Panc1 (cell line): ENCODE results near the gene IRF9. TPM values are rescaled to one million over a fixed set of nuclear protein-coding genes. Genes with fewer than 3 reads are reported as not detected.

Experiments used
- ATAC-seq: fragments of 200-7000 bp; cut with Tn5 transposase; 2 replicates; pipeline ENCODE4 v1.9.1; 2020; ENCODE audit warnings: mild to moderate bottlenecking, moderate library complexity
- BruUV-seq: library from RNA; stranded (reverse); fragments of 400-500 nt; replicated peaks from 2 replicates; lab custom pipeline; 2021; lab: Mats Ljungman, UMichigan
- CTCF ChIA-PET: fragments of 300-600 bp; sonication (Branson Sonifier 250); formaldehyde crosslinking; loops from one replicate; lab custom pipeline; 2022; ENCODE audit warnings: antibody characterized with exemption; lab: Charles Lee
- POLR2A ChIA-PET: fragments of 300-600 bp; sonication (Branson Sonifier 250); formaldehyde crosslinking; loops from one replicate; lab custom pipeline; 2022; ENCODE audit warnings: antibody characterized with exemption; lab: Charles Lee
- DNase-seq: peaks from one replicate; pipeline ENCODE4 v3.0.0-alpha.2; 2010; ENCODE audit warnings: low read depth, low spot score
- H3K27ac ChIP-seq: 2 replicates; pipeline ENCODE4 v1.5.1; 2011; ENCODE audit warnings: mild to moderate bottlenecking, low read length, inconsistent platforms
- H3K27me3 ChIP-seq: fragments of 200-500 bp; sonication (Bioruptor generic); 2 replicates; pipeline ENCODE4 v1.6.0; 2014; ENCODE audit warnings: low read length, inconsistent platforms; ENCODE audit not compliant: control insufficient read depth, insufficient read depth
- H3K36me3 ChIP-seq: fragments of 200-500 bp; sonication (Bioruptor generic); 2 replicates; pipeline ENCODE4 v1.5.1; 2014; ENCODE audit warnings: inconsistent platforms, mild to moderate bottlenecking, low read length, moderate library complexity; ENCODE audit not compliant: control insufficient read depth, insufficient read depth
- H3K4me1 ChIP-seq: 2 replicates; pipeline ENCODE4 v1.5.1; 2011; ENCODE audit warnings: inconsistent platforms, mild to moderate bottlenecking, low read length, moderate library complexity; ENCODE audit not compliant: control insufficient read depth, insufficient read depth
- H3K4me3 ChIP-seq, 2 experiments: 2 replicates each; pipeline ENCODE4 v1.5.1; 2011 to 2012; ENCODE audit warnings: low read depth in 2 of 2, low read length in 2 of 2, mild to moderate bottlenecking in 2 of 2, inconsistent platforms in 1 of 2, moderate library complexity in 1 of 2
- H3K9me3 ChIP-seq: fragments of 200-500 bp; sonication (Bioruptor generic); 2 replicates; pipeline ENCODE4 v1.5.1; 2014; ENCODE audit warnings: low read depth, mild to moderate bottlenecking, inconsistent platforms, low read length, moderate library complexity; ENCODE audit not compliant: control insufficient read depth, insufficient read depth
- CTCF ChIP-seq: fragments of 450-650 bp; IDR thresholded peaks from 2 replicates; pipeline ENCODE4 v1.5.1; 2017; ENCODE audit warnings: mild to moderate bottlenecking
- POLR2AphosphoS5 ChIP-seq: IDR thresholded peaks from 2 replicates; pipeline ENCODE4 v1.6.1; 2012; ENCODE audit warnings: mild to moderate bottlenecking, low read depth, low read length, moderate library complexity
- REST ChIP-seq, 2 experiments: IDR thresholded peaks; 2 replicates each; pipeline ENCODE4 v1.6.1; 2011 to 2012; ENCODE audit warnings: low read depth in 2 of 2, control low read depth in 1 of 2, low read length in 1 of 2, mild to moderate bottlenecking in 1 of 2, moderate library complexity in 1 of 2; ENCODE audit not compliant: insufficient read depth in 1 of 2
- SIN3A ChIP-seq: IDR thresholded peaks from 2 replicates; pipeline ENCODE4 v1.6.1; 2012; ENCODE audit warnings: low read depth, mild to moderate bottlenecking, low read length, moderate library complexity, borderline replicate concordance; ENCODE audit not compliant: insufficient read depth
- TCF7L2 ChIP-seq: IDR thresholded peaks from 2 replicates; pipeline ENCODE4 v1.6.1; 2011; ENCODE audit warnings: mild to moderate bottlenecking, low read depth, low read length, inconsistent platforms
- in situ Hi-C: cut with HindIII; loops from 2 replicates; pipeline ENCODE4 v1.10.0; 2016; ENCODE audit warnings: low sequenced_read_pairs, low pct_unique_long_range_greater_than_20kb
- intact Hi-C: fragments of 100-400 bp; cut with micrococcal nuclease; formaldehyde crosslinking; loops from one replicate; pipeline ENCODE4 v1.10.0; 2022; ENCODE audit not compliant: unreplicated experiment
- total RNA-seq: library from RNA; stranded (reverse); gene quantifications from one replicate; pipeline ENCODE4 v1.2.1, GENCODE V29; 2021; ENCODE audit not compliant: unreplicated experiment

The IRF9 gene
- total RNA-seq, 1 experiment from 2014 or later, result 24.5 TPM

GRCh38 chr14:24150993-24151392 is 10.1 kb upstream of the IRF9 start:
- ATAC-seq (no peak), DNase-seq (no peak)
- BruUV-seq, result no TSS peak
- Histone ChIP-seq H3K27ac (no peak overlapping the region), H3K27me3 (no peaks in the 10 kb centered on the region), H3K4me3 (no peak overlapping the region), H3K9me3 (no peaks in the 10 kb centered on the region), H3K36me3 (peaks cover 6% of the 10 kb centered on the region), H3K4me1 (no peaks in the 10 kb centered on the region)
- POLR2A ChIA-PET, result interaction anchor here (0.5 to 0.6 kb wide), 3 partner anchors 15 to 41 kb away, joined by 3 to 9 read pairs (median 3); partner anchors contain the start of gene PSME1
- CTCF ChIA-PET, result interaction anchor here (0.6 to 0.7 kb wide), 2 partner anchors 41 to 95 kb away, joined by 4 to 15 read pairs; no protein-coding TSS in a partner anchor
- intact Hi-C loops (no loop called here), in situ Hi-C loops (no loop called here)
- no peak for TF ChIP-seq CTCF
- TF ChIP-seq REST (IDR thresholded peaks at IDR 0.05; ENCODE audit: insufficient read depth in 1 of 2, low read depth in 2 of 2, low read length in 1 of 2), result no peak
- no peak for TF ChIP-seq TCF7L2
- TF ChIP-seq SIN3A, result no peak
- no peak for TF ChIP-seq POLR2AphosphoS5

GRCh38 chr14:24151404-24152080 is 9.5 kb upstream of the IRF9 start:
- Histone ChIP-seq H3K9me3 (no peaks in the 10 kb centered on the region), H3K4me3 (no peak overlapping the region), H3K27me3 (no peaks in the 10 kb centered on the region), H3K27ac (no peak overlapping the region), H3K4me1 (no peaks in the 10 kb centered on the region), H3K36me3 (peaks cover 6% of the 10 kb centered on the region)
- intact Hi-C loops (no loop called here), in situ Hi-C loops (no loop called here)
- BruUV-seq, result no TSS peak
- ChIA-PET CTCF (interaction anchor here (0.6 kb wide), 1 partner anchor 95 kb away, joined by 4 read pairs; no protein-coding TSS in a partner anchor), POLR2A (interaction anchor here (0.5 to 0.6 kb wide), 2 partner anchors 15 to 18 kb away, joined by 3 read pairs; partner anchors contain the start of gene PSME1)
- DNase-seq (no peak), ATAC-seq (no peak)
- TF ChIP-seq REST (IDR thresholded peaks at IDR 0.05; ENCODE audit: insufficient read depth in 1 of 2, low read depth in 2 of 2, low read length in 1 of 2) (no peak), SIN3A (no peak), POLR2AphosphoS5 (no peak), TCF7L2 (no peak), CTCF (no peak)
